Nephron progenitor cell (in vitro differentiated cells): ENCODE data around the gene C1QTNF5.

ENCODE experiments used
- DNase-seq: peaks from one replicate; pipeline ENCODE4 v3.0.0; 2021
- H3K27ac Mint-ChIP-seq: 2 replicates; pipeline ENCODE4 v1.8.0; 2021; ENCODE audit warnings: mild to moderate bottlenecking, moderate library complexity, mixed read lengths
- H3K27me3 Mint-ChIP-seq: 2 replicates; pipeline ENCODE4 v1.8.0; 2021; ENCODE audit warnings: mild to moderate bottlenecking, low read depth, mixed read lengths; ENCODE audit not compliant: poor library complexity
- H3K36me3 Mint-ChIP-seq: 2 replicates; pipeline ENCODE4 v1.8.0; 2021; ENCODE audit warnings: low read depth, mixed read lengths
- H3K4me1 Mint-ChIP-seq: 2 replicates; pipeline ENCODE4 v1.8.0; 2021; ENCODE audit warnings: mixed read lengths
- H3K4me3 Mint-ChIP-seq: 2 replicates; pipeline ENCODE4 v1.8.0; 2021; ENCODE audit warnings: mild to moderate bottlenecking, moderate library complexity, mixed read lengths
- H3K9me3 Mint-ChIP-seq: 2 replicates; pipeline ENCODE4 v1.8.0; 2021; ENCODE audit warnings: mild to moderate bottlenecking, moderate library complexity, mixed read lengths
- TF ChIP-seq, protein P1 (sequence below): fragments of 200-600 bp; sonication (generic); IDR thresholded peaks from 2 replicates; pipeline ENCODE4 v1.5.0; 2021; ENCODE audit warnings: antibody characterized with exemption

The C1QTNF5 gene

DNA sequence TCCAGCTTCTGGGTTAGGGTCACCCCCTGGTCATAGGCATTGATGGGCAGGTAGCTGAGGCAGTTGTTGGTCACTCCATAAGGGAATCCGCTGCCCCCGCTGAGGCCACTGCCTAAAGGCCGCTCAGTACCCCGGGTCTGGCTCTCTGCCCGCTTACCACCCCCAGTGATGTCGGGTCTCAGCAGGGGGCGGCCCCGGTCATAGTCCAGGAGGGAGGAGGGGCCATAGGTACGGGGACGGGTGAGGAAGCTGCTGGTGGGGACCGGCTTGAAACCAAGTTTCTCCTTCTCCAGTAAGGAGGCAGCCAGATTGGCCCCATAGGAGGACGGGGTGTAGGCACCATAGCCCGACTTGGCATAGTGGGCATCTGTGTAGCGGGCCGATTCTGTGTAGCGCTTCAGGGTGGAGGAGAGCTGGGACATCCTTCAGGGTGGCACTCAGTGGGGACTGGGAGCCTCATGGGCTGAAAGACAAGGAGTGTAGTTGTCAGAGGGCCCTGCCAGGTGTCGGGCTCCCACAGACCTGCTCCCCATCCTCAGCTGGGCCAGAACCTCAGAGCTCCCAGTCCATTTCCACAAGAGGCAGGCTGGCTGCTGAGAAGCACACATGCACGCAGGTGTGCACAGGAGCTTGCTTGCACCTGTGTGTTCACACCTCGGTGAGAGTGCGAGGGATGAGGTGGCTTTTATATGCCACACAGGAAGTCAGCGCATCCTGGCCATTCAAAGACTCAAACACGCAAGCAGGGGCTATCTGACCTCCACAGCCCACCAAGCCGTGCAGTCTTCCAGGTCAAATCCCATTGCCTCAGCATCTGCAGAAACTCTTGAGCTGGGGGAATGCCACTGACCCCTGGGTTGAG is 32.6 kb upstream of the C1QTNF5 start:
- H3K27ac Mint-ChIP-seq: no peak overlapping the region
- peaks cover 76% of the 10 kb centered on the region for H3K4me1 Mint-ChIP-seq
- H3K9me3 Mint-ChIP-seq: no peaks in the 10 kb centered on the region
- TF ChIP-seq, protein P1, sequence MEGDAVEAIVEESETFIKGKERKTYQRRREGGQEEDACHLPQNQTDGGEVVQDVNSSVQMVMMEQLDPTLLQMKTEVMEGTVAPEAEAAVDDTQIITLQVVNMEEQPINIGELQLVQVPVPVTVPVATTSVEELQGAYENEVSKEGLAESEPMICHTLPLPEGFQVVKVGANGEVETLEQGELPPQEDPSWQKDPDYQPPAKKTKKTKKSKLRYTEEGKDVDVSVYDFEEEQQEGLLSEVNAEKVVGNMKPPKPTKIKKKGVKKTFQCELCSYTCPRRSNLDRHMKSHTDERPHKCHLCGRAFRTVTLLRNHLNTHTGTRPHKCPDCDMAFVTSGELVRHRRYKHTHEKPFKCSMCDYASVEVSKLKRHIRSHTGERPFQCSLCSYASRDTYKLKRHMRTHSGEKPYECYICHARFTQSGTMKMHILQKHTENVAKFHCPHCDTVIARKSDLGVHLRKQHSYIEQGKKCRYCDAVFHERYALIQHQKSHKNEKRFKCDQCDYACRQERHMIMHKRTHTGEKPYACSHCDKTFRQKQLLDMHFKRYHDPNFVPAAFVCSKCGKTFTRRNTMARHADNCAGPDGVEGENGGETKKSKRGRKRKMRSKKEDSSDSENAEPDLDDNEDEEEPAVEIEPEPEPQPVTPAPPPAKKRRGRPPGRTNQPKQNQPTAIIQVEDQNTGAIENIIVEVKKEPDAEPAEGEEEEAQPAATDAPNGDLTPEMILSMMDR: no peak
- H3K4me3 Mint-ChIP-seq: no peak overlapping the region
- no peaks in the 10 kb centered on the region for H3K36me3 Mint-ChIP-seq
- peaks cover 15% of the 10 kb centered on the region for H3K27me3 Mint-ChIP-seq
- no peak for DNase-seq

DNA sequence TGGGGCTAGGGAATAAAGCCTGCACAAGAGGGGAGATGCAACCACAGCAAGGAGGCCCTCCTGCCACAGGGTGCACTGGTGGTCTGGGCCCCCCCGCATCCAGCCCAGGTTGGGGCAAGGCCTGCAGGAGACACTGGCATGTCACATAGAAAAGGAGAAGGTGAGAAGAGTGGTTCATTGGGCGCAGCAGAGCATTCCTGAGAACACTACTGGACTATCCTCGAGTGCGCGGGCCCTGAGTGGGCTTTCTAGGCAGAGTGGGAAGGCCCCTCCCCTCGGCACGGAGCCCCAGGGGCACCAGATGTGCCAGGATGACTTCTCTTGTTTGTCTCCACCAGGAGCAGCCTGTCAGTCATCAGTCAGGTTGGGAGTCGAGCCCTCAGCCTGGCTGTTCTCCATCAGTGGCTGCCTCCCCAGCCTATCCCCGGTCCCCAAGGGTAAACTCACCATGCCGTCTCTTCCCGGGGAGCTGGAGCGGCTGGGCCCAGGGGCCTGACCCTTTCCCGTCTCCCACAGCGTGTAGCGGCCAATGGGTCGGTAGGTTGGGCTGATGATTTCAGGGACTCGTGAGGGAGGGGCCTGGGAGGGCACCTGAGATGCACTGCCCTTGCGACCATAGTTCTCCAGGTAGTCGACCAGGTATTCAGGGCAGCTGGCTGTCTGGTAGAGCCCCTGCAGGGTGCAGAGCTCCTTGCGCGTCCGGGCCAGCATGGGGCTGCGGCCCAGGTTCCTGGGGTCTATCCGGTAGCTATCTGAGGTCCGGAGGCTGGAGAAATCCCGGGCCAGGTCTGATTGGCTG is 31.8 kb upstream of the C1QTNF5 start:
- Mint-ChIP-seq H3K4me3 (no peak overlapping the region), H3K27me3 (peaks cover 11% of the 10 kb centered on the region)

GRCh38 chr11:119371778-119372182 is 31.1 kb upstream of the C1QTNF5 start:
- H3K4me1 Mint-ChIP-seq: peaks cover 91% of the 10 kb centered on the region
- H3K4me3 Mint-ChIP-seq: no peak overlapping the region
- DNase-seq: no peak

More for the DNA sequence above, 31.8 kb upstream of the C1QTNF5 start:
- no peaks in the 10 kb centered on the region for H3K36me3 Mint-ChIP-seq
- no peak for DNase-seq
- peaks cover 84% of the 10 kb centered on the region for H3K4me1 Mint-ChIP-seq
- H3K9me3 Mint-ChIP-seq: no peaks in the 10 kb centered on the region
- H3K27ac Mint-ChIP-seq: no peak overlapping the region
- TF ChIP-seq, protein P1: no peak

GRCh38 chr11:119371067-119371601 is 30.5 kb upstream of the C1QTNF5 start:
- Mint-ChIP-seq H3K9me3 (no peaks in the 10 kb centered on the region), H3K4me1 (peaks cover 91% of the 10 kb centered on the region), H3K27ac (no peak overlapping the region), H3K27me3 (peaks cover 19% of the 10 kb centered on the region), H3K36me3 (no peaks in the 10 kb centered on the region), H3K4me3 (peak overlapping the region; percentile 38)
- no peak for DNase-seq
- TF ChIP-seq, protein P1: no peak

More at GRCh38 chr11:119371778-119372182, 31.1 kb upstream of the C1QTNF5 start:
- Mint-ChIP-seq H3K9me3 (no peaks in the 10 kb centered on the region), H3K36me3 (no peaks in the 10 kb centered on the region), H3K27ac (no peak overlapping the region), H3K27me3 (peaks cover 14% of the 10 kb centered on the region)
- TF ChIP-seq, protein P1: peak; percentile 6

DNA sequence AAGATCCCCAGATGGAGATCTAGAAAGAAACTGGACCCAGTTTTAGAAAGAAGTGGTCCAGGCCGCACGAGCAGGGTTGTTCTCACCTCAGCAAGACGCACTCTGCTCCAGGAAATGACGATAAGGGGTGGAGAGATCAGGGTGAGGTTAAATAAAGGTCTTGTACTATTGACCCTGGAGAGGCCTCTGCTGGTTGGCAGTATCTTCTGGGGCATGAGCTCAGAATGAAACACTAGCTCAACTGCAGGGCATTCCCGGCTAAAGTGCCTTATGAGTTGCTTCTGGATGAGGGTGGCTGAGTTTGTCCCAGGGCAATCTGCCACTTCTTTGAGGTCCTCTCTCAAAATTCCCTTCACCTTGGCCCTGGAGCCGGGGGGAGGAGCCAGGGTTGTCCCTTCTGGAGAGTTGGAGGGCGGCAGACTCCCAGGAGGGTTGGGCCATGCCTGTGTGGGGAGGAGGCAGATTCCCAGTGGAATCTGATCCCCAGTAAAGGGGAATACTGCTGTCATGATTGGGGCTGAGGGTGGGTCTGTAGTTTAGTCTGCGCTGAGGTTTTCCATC is 29.9 kb upstream of the C1QTNF5 start:
- no peak overlapping the region for H3K27ac Mint-ChIP-seq
- H3K4me3 Mint-ChIP-seq: peak overlapping the region; percentile 38
- no peaks in the 10 kb centered on the region for H3K9me3 Mint-ChIP-seq
- H3K27me3 Mint-ChIP-seq: peaks cover 25% of the 10 kb centered on the region
- H3K4me1 Mint-ChIP-seq: peaks cover 87% of the 10 kb centered on the region
- no peaks in the 10 kb centered on the region for H3K36me3 Mint-ChIP-seq
- DNase-seq: peak; percentile 41
- TF ChIP-seq, protein P1: no peak
